HEK293 (cell line): ENCODE measurements around the gene KRTAP5-8.

Experiments
- CTCF ChIA-PET: fragments of 350-600 bp; formaldehyde crosslinking; extraction: SDS; loops from one replicate; lab custom pipeline; 2021; ENCODE audit warnings: antibody characterized with exemption; lab: Yijun Ruan, JAX
- POLR2A ChIA-PET: fragments of 300-600 bp; formaldehyde crosslinking; extraction: SDS; loops from one replicate; lab custom pipeline; 2020; ENCODE audit warnings: antibody characterized with exemption, inconsistent platforms; lab: Yijun Ruan, JAX
- H3K27ac ChIP-seq: fragments of 200-500 bp; sonication (Bioruptor generic); 2 replicates; pipeline ENCODE4 v1.5.1; 2014; ENCODE audit warnings: low read depth, low read length, control low read depth, inconsistent platforms; ENCODE audit errors: extremely low read depth
- H3K36me3 ChIP-seq, 2 experiments: fragments of 200-500 bp in 1 of 2; sonication (Bioruptor generic) in 1 of 2; 1 replicate in 1 of 2; 2 replicates in 1 of 2; pipeline ENCODE4 v1.5.1; 2014 to 2017; ENCODE audit warnings: inconsistent platforms in 2 of 2, low read length in 2 of 2; ENCODE audit not compliant: control insufficient read depth in 2 of 2, insufficient read depth in 1 of 2
- H3K4me1 ChIP-seq: fragments of 200-500 bp; sonication (Bioruptor generic); 2 replicates; pipeline ENCODE4 v1.5.1; 2014; ENCODE audit warnings: mild to moderate bottlenecking, low read length, inconsistent platforms; ENCODE audit not compliant: control insufficient read depth, insufficient read depth
- H3K4me3 ChIP-seq: 2 replicates; pipeline ENCODE4 v1.5.1; 2011; ENCODE audit warnings: low read depth, mild to moderate bottlenecking, control low read depth, low read length, moderate library complexity
- H3K9me3 ChIP-seq: fragments of 200-500 bp; sonication (Bioruptor generic); 2 replicates; pipeline ENCODE4 v1.5.1; 2014; ENCODE audit warnings: low read depth, low read length, inconsistent platforms; ENCODE audit not compliant: control insufficient read depth, insufficient read depth
- KLF1 ChIP-seq: fragments of 450-650 bp; formaldehyde crosslinking; IDR thresholded peaks from 2 replicates; pipeline ENCODE4 v1.5.1; 2016; ENCODE audit warnings: missing biosample characterization, missing genetic modification characterization
- MEIS1 ChIP-seq: sonication (generic); formaldehyde crosslinking; IDR thresholded peaks from 2 replicates; pipeline ENCODE4 v1.8.1; 2022; ENCODE audit warnings: missing genetic modification reagents, mild to moderate bottlenecking, borderline replicate concordance
- REPIN1 ChIP-seq: fragments of 450-650 bp; formaldehyde crosslinking; IDR thresholded peaks from 2 replicates; pipeline ENCODE4 v1.5.1; 2017; ENCODE audit warnings: missing biosample characterization, missing genetic modification characterization, low read depth
- ZBTB10 ChIP-seq: fragments of 450-650 bp; formaldehyde crosslinking; IDR thresholded peaks from 2 replicates; pipeline ENCODE4 v1.5.1; 2016; ENCODE audit warnings: missing biosample characterization, missing genetic modification characterization
- ZNF335 ChIP-seq: fragments of 450-650 bp; formaldehyde crosslinking; conservative IDR thresholded peaks from 2 replicates; pipeline ENCODE4 v1.5.1; 2016; ENCODE audit warnings: missing biosample characterization, missing genetic modification characterization
- ZNF341 ChIP-seq: fragments of 450-650 bp; formaldehyde crosslinking; IDR thresholded peaks from 2 replicates; pipeline ENCODE4; 2016; ENCODE audit warnings: low read depth, missing biosample characterization, missing genetic modification characterization
- ZNF37A ChIP-seq: fragments of 450-650 bp; IDR thresholded peaks from 2 replicates; pipeline ENCODE4 v1.5.1; 2018; ENCODE audit warnings: missing biosample characterization, missing genetic modification characterization
- ZNF391 ChIP-seq: fragments of 450-650 bp; formaldehyde crosslinking; IDR thresholded peaks from 2 replicates; pipeline ENCODE4 v1.5.1; 2016; ENCODE audit warnings: low read depth, missing biosample characterization, missing genetic modification characterization, borderline replicate concordance
- ZNF398 ChIP-seq: fragments of 450-650 bp; formaldehyde crosslinking; IDR thresholded peaks from 2 replicates; pipeline ENCODE4 v1.5.1; 2017; ENCODE audit warnings: missing biosample characterization, missing genetic modification characterization
- ZNF501 ChIP-seq: fragments of 450-650 bp; formaldehyde crosslinking; IDR thresholded peaks from 2 replicates; pipeline ENCODE4 v1.5.1; 2016; ENCODE audit warnings: missing biosample characterization, missing genetic modification characterization
- ZNF548 ChIP-seq: fragments of 450-650 bp; formaldehyde crosslinking; IDR thresholded peaks from 2 replicates; pipeline ENCODE4 v1.5.1; 2016; ENCODE audit warnings: missing biosample characterization, missing genetic modification characterization
- ZNF549 ChIP-seq: fragments of 450-650 bp; IDR thresholded peaks from 2 replicates; pipeline ENCODE4 v1.5.1; 2018; ENCODE audit warnings: missing biosample characterization, missing genetic modification characterization, mild to moderate bottlenecking, inconsistent platforms, moderate library complexity
- ZNF555 ChIP-seq: fragments of 450-650 bp; formaldehyde crosslinking; conservative IDR thresholded peaks from 2 replicates; pipeline ENCODE4 v1.5.1; 2017; ENCODE audit warnings: missing biosample characterization, mild to moderate bottlenecking, missing genetic modification characterization, inconsistent platforms
- ZNF560 ChIP-seq: fragments of 450-650 bp; formaldehyde crosslinking; IDR thresholded peaks from 2 replicates; pipeline ENCODE4 v1.5.1; 2017; ENCODE audit warnings: missing biosample characterization, missing genetic modification characterization, borderline replicate concordance
- ZNF580 ChIP-seq: fragments of 450-650 bp; formaldehyde crosslinking; IDR thresholded peaks from 2 replicates; pipeline ENCODE4 v1.5.1; 2016; ENCODE audit warnings: missing biosample characterization, missing genetic modification characterization
- ZNF585B ChIP-seq: fragments of 450-650 bp; formaldehyde crosslinking; IDR thresholded peaks from 2 replicates; pipeline ENCODE4 v1.5.1; 2016; ENCODE audit warnings: missing biosample characterization, missing genetic modification characterization
- ZNF621 ChIP-seq: fragments of 450-650 bp; formaldehyde crosslinking; IDR thresholded peaks from 2 replicates; pipeline ENCODE4 v1.5.1; 2017; ENCODE audit warnings: missing biosample characterization, missing genetic modification characterization
- ZNF658 ChIP-seq: fragments of 450-650 bp; formaldehyde crosslinking; IDR thresholded peaks from 2 replicates; pipeline ENCODE4; 2016; ENCODE audit warnings: missing biosample characterization, missing genetic modification characterization
- ZNF830 ChIP-seq: fragments of 450-650 bp; IDR thresholded peaks from 2 replicates; pipeline ENCODE4 v1.5.0; 2018; ENCODE audit warnings: missing biosample characterization, missing genetic modification characterization, low read depth, mild to moderate bottlenecking, moderate library complexity
- ZSCAN30 ChIP-seq: fragments of 450-650 bp; IDR thresholded peaks from 2 replicates; pipeline ENCODE4 v1.5.1; 2018; ENCODE audit warnings: missing biosample characterization, mild to moderate bottlenecking, missing genetic modification characterization, moderate library complexity
- ZXDB ChIP-seq: fragments of 450-650 bp; formaldehyde crosslinking; IDR thresholded peaks from 2 replicates; pipeline ENCODE4 v1.5.1; 2016; ENCODE audit warnings: missing biosample characterization, missing genetic modification characterization
- TF ChIP-seq, protein P1 (sequence below): fragments of 450-650 bp; IDR thresholded peaks from 2 replicates; pipeline ENCODE4 v1.5.1; 2018; ENCODE audit warnings: missing biosample characterization, mild to moderate bottlenecking, missing genetic modification characterization
- TF ChIP-seq, protein P2 (sequence below): fragments of 450-650 bp; formaldehyde crosslinking; IDR thresholded peaks from 2 replicates; pipeline ENCODE4 v1.5.1; 2016; ENCODE audit warnings: missing biosample characterization, missing genetic modification characterization

KRTAP5-8 gene

GRCh38 chr11:71491531-71491930 is 46.3 kb upstream of the KRTAP5-8 start:
- no peak overlapping the region for H3K4me3 ChIP-seq
- no peak for TF ChIP-seq ZNF621
- TF ChIP-seq ZNF341 (tag by site-specific recombination), result no peak
- no peak for TF ChIP-seq ZNF548
- no peak for TF ChIP-seq ZNF398 (tag by site-specific recombination)
- TF ChIP-seq, protein P1, sequence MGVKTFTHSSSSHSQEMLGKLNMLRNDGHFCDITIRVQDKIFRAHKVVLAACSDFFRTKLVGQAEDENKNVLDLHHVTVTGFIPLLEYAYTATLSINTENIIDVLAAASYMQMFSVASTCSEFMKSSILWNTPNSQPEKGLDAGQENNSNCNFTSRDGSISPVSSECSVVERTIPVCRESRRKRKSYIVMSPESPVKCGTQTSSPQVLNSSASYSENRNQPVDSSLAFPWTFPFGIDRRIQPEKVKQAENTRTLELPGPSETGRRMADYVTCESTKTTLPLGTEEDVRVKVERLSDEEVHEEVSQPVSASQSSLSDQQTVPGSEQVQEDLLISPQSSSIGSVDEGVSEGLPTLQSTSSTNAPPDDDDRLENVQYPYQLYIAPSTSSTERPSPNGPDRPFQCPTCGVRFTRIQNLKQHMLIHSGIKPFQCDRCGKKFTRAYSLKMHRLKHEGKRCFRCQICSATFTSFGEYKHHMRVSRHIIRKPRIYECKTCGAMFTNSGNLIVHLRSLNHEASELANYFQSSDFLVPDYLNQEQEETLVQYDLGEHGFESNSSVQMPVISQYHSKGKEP (tag by site-specific recombination), result no peak
- TF ChIP-seq ZNF391, result no peak
- no peaks in the 10 kb centered on the region for H3K4me1 ChIP-seq
- H3K27ac ChIP-seq, result no peak overlapping the region
- no peaks in the 10 kb centered on the region for H3K9me3 ChIP-seq
- ChIA-PET CTCF (no interaction called here), POLR2A (interaction anchor here (0.8 kb wide), 1 partner anchor 57 kb away, joined by 3 read pairs; no protein-coding TSS in a partner anchor)
- H3K36me3 ChIP-seq, result peaks cover 0 to 55% of the 10 kb centered on the region in 2 experiments; a peak in 2 of 3 replicates

DNA sequence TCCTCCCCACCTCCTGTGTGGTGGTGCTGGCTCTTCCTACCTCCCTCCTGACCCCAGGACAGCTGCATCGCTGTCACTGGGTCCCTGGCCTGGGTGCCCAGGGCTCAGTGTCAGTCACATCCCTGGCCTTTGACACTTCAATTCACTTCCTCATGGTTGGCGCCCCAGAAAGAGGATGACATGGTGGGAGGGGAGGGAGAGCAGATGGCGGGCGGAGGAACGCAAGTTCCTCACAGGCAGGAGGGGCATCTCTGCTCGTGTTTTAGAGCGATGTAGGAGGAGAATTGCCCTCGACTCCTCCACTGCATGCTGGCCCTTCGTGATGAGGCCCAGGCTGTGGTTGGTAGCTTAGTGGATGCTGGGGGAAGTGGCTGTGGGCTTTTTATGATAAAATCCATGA is 45.9 kb upstream of the KRTAP5-8 start:
- no peak overlapping the region for H3K4me3 ChIP-seq
- no peaks in the 10 kb centered on the region for H3K9me3 ChIP-seq
- H3K36me3 ChIP-seq, result peaks cover 0 to 56% of the 10 kb centered on the region in 2 experiments; a peak in 1 of 3 replicates
- CTCF ChIA-PET, result no interaction called here
- no peak for TF ChIP-seq ZNF585B
- TF ChIP-seq, protein P1 (tag by site-specific recombination), result no peak
- TF ChIP-seq ZSCAN30, result no peak
- no peak for TF ChIP-seq ZNF555
- TF ChIP-seq ZNF37A, result no peak
- TF ChIP-seq ZBTB10 (tag by site-specific recombination), result no peak
- no peak for TF ChIP-seq ZNF549
- TF ChIP-seq ZNF560 (tag by site-specific recombination), result no peak
- TF ChIP-seq ZNF335 (tag by site-specific recombination), result no peak
- no peak for TF ChIP-seq ZNF580 (tag by site-specific recombination)
- TF ChIP-seq ZNF658 (tag by site-specific recombination), result no peak
- TF ChIP-seq MEIS1 (CRISPR knock-in tag), result no peak
- TF ChIP-seq, protein P2, sequence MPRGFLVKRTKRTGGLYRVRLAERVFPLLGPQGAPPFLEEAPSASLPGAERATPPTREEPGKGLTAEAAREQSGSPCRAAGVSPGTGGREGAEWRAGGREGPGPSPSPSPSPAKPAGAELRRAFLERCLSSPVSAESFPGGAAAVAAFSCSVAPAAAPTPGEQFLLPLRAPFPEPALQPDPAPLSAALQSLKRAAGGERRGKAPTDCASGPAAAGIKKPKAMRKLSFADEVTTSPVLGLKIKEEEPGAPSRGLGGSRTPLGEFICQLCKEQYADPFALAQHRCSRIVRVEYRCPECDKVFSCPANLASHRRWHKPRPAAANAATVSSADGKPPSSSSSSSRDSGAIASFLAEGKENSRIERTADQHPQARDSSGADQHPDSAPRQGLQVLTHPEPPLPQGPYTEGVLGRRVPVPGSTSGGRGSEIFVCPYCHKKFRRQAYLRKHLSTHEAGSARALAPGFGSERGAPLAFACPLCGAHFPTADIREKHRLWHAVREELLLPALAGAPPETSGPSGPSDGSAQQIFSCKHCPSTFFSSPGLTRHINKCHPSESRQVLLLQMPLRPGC (tag by site-specific recombination), result no peak
- no peak for TF ChIP-seq ZNF501 (tag by site-specific recombination)
- TF ChIP-seq KLF1 (tag by site-specific recombination), result no peak
- no peak for TF ChIP-seq REPIN1
- no peak for TF ChIP-seq ZNF830 (tag by site-specific recombination)
- no peak for TF ChIP-seq ZNF341 (tag by site-specific recombination)
- TF ChIP-seq ZXDB (tag by site-specific recombination), result no peak
- POLR2A ChIA-PET, result interaction anchor here (0.8 to 1.5 kb wide), 2 partner anchors 39 to 57 kb away, joined by 3 to 6 read pairs; partner anchors contain the start of gene NADSYN1
- no peaks in the 10 kb centered on the region for H3K4me1 ChIP-seq
- no peak overlapping the region for H3K27ac ChIP-seq
